T-helper 22 cell (primary cell): ENCODE results near the gene C3orf20.
A peak's percentile ranks its signal among the peaks of the same experiment; 100 is the strongest.

Source experiments
- DNase-seq: peaks from one replicate; pipeline ENCODE4 v3.0.0-alpha.2; 2020; ENCODE audit warnings: low read depth

Gene C3orf20

DNA sequence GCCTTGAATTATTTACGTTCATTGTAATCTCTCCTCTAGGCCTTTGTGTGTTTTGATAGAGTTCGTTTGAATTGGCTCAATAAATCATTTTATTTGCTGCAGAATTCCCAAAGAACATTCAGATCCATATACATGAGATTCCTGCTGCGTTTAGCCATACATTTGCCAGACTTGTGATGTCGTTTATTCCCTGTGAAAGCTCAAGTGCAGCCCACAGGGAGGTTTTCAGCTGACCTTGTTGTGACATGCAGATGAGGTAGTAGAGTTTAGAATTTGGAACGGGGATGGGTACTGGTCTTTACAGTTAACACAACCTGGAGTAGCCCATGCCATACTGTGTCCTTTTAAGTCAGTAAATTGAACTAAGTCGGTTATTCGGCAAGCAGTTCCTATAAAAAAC is at the start of gene C3orf20:
C3orf20 (plus strand) TSS at position 301 of the 400 bp plus-strand sequence. CDS start 7,573 bp downstream, outside the sequence.
- no peak for DNase-seq

GRCh38 chr3:14625443-14625842 is 49.5 kb upstream of the C3orf20 start:
- DNase-seq = no peak

- no peak for DNase-seq
Observed at GRCh38 chr3:14627815-14628214, 47.1 kb upstream of the C3orf20 start.

DNA sequence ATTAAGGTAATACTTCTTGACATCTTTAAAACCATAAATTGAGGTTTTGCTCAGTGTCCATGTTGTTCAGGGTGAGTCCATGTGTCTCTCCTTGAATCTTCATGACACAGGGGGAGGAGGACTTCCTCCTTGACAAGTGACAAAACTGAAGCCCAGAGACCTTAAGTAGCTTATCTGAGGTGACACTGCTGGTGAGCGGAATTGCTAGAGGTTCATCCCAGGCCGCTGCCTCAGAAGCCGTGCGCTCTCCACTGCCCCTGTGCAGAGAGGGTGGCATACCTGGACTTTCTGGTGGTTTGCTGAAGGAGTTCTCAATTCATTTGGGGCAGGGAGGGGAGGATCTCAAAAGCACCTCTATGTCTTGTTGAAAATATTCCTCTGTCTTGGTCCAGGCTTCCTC is 46.5 kb upstream of the C3orf20 start:
- DNase-seq = no peak

- DNase-seq = no peak
Observed at GRCh38 chr3:14630404-14631100, 44.4 kb upstream of the C3orf20 start.

DNA sequence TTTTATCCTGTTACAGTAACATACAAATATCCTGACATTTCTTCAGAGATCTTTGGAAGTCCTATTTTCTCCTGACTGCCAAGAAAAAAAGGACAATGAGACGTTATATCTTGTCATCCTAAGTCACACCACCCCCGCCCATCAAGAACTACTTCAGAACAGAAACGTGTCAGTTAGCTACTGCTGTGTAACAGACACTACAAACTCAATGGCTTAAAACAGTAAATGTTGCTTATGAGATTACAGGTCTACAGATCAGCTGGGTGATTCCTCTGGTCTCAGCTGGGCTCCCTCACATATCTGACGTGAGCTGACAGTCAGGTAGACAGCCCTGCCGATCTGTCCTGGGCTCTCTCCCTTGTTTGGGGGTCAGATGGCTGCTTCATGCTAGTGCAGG is 43.8 kb upstream of the C3orf20 start:
- DNase-seq = no peak

- DNase-seq = no peak
Observed at GRCh38 chr3:14631687-14632441, 43.1 kb upstream of the C3orf20 start.

GRCh38 chr3:14632442-14632930 is 42.5 kb upstream of the C3orf20 start:
- DNase-seq = no peak

DNA sequence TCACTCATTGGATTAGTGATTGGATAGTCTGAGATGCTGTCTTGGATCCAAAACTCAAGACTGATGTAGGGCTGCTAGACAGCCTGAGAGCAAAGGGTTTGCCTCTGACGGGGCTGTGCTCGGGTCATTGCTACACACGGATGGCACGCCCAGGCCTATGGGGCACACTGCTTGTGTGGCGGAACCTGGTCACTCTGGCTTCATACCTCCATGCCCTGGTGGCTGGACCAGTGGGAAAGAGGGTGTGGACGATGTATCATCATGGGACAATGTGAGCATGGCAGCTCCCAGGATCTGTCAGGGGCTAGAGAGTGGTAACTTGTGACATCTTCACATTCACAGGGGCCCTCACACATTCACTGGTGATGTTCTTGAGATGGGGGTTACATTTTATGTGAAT is 41.5 kb upstream of the C3orf20 start:
- no peak for DNase-seq

- DNase-seq = peak; percentile 25
Observed at GRCh38 chr3:14633819-14634424, 41.0 kb upstream of the C3orf20 start.

GRCh38 chr3:14634763-14635400 is 40.1 kb upstream of the C3orf20 start:
- no peak for DNase-seq

GRCh38 chr3:14636496-14637087 is 38.3 kb upstream of the C3orf20 start:
- no peak for DNase-seq

GRCh38 chr3:14640157-14640562 is 34.8 kb upstream of the C3orf20 start:
- DNase-seq = no peak

DNA sequence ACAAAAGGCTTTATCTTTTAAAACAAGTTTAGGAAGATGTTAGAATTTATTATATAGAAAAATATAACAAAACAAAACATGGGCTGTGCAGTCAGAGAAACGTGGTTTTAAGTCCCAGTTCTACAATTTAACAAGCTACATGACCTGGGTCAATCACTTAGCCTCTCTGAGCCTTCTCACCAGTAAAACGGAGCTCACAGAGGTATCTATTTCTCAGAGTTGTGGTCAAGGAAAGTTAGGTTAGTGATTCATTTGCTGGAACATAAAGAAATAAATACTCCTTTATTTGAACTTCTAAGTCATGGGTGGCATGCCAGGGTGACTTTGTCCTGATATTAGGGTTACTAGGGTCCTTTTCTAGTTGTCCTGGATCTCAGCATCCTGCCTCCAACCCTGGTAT is 34.2 kb upstream of the C3orf20 start:
- no peak for DNase-seq

GRCh38 chr3:14641346-14641745 is 33.6 kb upstream of the C3orf20 start:
- no peak for DNase-seq

DNA sequence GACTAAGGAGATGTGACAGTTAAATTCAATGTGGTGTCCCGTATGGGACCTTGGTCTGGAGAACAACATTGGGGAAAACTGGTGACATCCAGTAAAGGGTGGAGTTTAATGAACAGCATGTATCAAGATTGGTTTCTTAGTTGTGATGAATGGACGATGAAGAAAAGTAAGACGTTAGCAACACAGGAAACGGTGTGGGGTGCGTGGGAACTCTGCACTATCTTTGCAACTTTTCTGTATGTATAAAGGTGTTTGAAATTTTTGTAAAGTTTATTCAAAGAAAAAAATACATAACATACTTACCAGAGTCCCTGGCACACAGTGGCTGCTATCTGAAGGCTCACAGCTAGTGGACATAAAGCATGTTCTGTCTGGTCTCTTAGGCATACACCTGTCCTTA is 29.5 kb upstream of the C3orf20 start:
- no peak for DNase-seq

DNA sequence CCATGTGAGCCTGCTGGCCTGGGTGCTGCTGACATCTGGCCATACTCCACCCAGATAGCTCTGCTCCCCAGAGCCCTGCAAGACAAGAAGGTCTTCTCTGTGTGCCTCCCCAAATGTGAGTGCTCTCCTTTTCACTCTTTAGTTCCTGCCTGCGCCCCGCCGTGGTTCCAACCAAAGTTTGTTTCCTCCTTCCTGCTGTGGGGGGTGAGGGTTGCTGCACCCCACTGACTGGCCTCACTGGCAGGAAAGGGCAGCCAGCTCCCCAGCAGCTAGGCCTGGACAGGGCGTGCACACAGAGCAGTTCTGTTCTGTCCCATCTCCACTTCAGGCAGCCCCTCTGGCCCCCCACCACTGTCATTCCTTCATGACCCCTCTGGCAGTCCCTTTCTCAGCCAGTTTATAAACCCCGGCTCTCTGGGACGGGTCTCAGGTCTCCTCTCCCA is 28.8 kb upstream of the C3orf20 start:
- no peak for DNase-seq

DNA sequence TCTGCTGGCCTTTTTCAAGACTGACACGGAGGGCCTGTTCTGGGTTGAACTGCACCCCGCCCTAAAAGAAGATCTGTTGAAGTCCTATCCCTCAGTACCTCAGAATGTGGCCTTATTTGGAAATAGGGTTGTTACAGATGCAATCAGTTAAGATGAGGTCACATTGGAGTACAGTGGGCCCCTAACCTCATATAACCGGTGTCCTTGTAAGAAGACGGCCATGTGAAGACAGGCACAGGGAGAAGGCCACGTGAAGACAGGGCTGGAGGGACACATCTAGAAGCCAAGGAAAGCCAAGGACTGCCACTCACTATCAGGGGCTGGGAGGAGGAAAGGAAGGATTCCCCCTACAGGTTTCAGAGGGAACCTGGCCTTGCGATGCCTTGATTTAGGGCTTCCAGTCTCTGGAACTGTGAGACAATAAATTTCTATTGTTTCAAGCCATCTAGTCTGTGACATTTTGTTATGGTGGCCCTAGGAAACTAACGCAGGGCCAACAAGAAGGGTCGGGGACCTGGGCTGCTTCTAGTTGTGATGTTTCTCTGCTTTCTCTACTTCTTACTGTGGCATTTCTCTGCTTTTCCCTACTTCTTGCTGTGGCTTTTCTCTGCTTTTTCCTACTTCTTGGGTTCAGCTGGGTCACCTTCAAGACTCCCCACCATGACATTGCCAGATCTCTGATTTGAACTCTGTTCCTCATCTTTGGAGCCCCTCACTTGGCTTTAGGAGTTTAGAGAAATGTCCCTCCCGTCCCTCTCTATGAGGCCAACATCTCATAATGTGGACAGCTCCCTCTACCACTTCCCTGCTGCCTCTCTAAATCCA is 28.1 kb upstream of the C3orf20 start:
- no peak for DNase-seq

- DNase-seq = no peak
Observed at GRCh38 chr3:14647976-14648955, 26.7 kb upstream of the C3orf20 start.

GRCh38 chr3:14649466-14649865 is 25.5 kb upstream of the C3orf20 start:
- DNase-seq = no peak
